Memory B cell (primary cell): ENCODE measurements around the gene DGUOK.

Experiments
- ATAC-seq: fragments of 150-1000 bp; cut with Tn5 transposase; 2 replicates; pipeline ENCODE4 v1.10.0; 2021; ENCODE audit warnings: low read depth, mild to moderate bottlenecking, moderate library complexity
- DNase-seq, 2 donors: peaks; one replicate each; pipeline ENCODE4 v3.0.0; 2022; ENCODE audit warnings: low spot score in 2 of 2
- H3K27ac Mint-ChIP-seq: one replicate; pipeline ENCODE4 v1.8.0; 2022; ENCODE audit warnings: mild to moderate bottlenecking, moderate library complexity, mixed read lengths
- H3K27me3 Mint-ChIP-seq: one replicate; pipeline ENCODE4 v1.8.0; 2022; ENCODE audit warnings: mixed read lengths
- H3K36me3 Mint-ChIP-seq: one replicate; pipeline ENCODE4 v1.8.0; 2022; ENCODE audit warnings: mild to moderate bottlenecking, mixed read lengths
- H3K4me1 Mint-ChIP-seq: one replicate; pipeline ENCODE4 v1.8.0; 2022; ENCODE audit warnings: mixed read lengths
- H3K4me3 Mint-ChIP-seq: one replicate; pipeline ENCODE4 v1.8.0; 2022; ENCODE audit warnings: mild to moderate bottlenecking, moderate library complexity, mixed read lengths
- H3K9me3 Mint-ChIP-seq: one replicate; pipeline ENCODE4 v1.8.0; 2022; ENCODE audit warnings: mixed read lengths

Gene DGUOK

GRCh38 chr2:73980566-73980965 is 53.9 kb downstream of the DGUOK start:
- Mint-ChIP-seq H3K27ac (no peak overlapping the region), H3K27me3 (peaks cover 6% of the 10 kb centered on the region), H3K36me3 (no peaks in the 10 kb centered on the region), H3K4me3 (peak overlapping the region; percentile 85), H3K4me1 (peaks cover 39% of the 10 kb centered on the region), H3K9me3 (no peaks in the 10 kb centered on the region)
- DNase-seq: no peak
- ATAC-seq: no peak

GRCh38 chr2:73981081-73982001 is 54.7 kb downstream of the DGUOK start:
- no peak overlapping the region for H3K27ac Mint-ChIP-seq
- peaks cover 6% of the 10 kb centered on the region for H3K27me3 Mint-ChIP-seq
- ATAC-seq: no peak
- DNase-seq: peak in 1 of 2 donors; percentile 32
- peaks cover 45% of the 10 kb centered on the region for H3K4me1 Mint-ChIP-seq
- H3K36me3 Mint-ChIP-seq: no peaks in the 10 kb centered on the region
- H3K9me3 Mint-ChIP-seq: no peaks in the 10 kb centered on the region
- peak overlapping the region; percentile 85 for H3K4me3 Mint-ChIP-seq

- DNase-seq: no peak
- Mint-ChIP-seq H3K4me3 (no peak overlapping the region), H3K36me3 (no peaks in the 10 kb centered on the region), H3K4me1 (peaks cover 51% of the 10 kb centered on the region), H3K9me3 (no peaks in the 10 kb centered on the region), H3K27me3 (peaks cover 6% of the 10 kb centered on the region), H3K27ac (no peak overlapping the region)
- no peak for ATAC-seq
These were observed 55.5 kb downstream of the DGUOK start for GRCh38 chr2:73982140-73982617.

GRCh38 chr2:73983322-73984202 is 56.9 kb downstream of the DGUOK start:
- Mint-ChIP-seq H3K4me3 (peak overlapping the region; percentile 81), H3K36me3 (peaks cover 2% of the 10 kb centered on the region), H3K27me3 (peaks cover 6% of the 10 kb centered on the region), H3K4me1 (peaks cover 65% of the 10 kb centered on the region), H3K9me3 (no peaks in the 10 kb centered on the region), H3K27ac (peak overlapping the region; percentile 86)
- peak in 1 of 2 donors; percentile 32 for DNase-seq
- ATAC-seq: no peak

- Mint-ChIP-seq H3K9me3 (no peaks in the 10 kb centered on the region), H3K4me3 (peak within 1 kb of the TSS; percentile 86), H3K4me1 (peaks cover 61% of the 10 kb centered on the region), H3K36me3 (peaks cover 5% of the 10 kb centered on the region), H3K27me3 (peaks cover 2% of the 10 kb centered on the region), H3K27ac (peak within 1 kb of the TSS; percentile 91)
- peak; percentile 66 for ATAC-seq
- DNase-seq: peak; percentile 54 to 70
These were observed 57.7 kb downstream of the DGUOK start, which contains the start of gene TET3 for GRCh38 chr2:73984203-73984921. TET3 (plus strand) TSS chr2:73984910; CDS start chr2:73986404, 1,494 bp downstream.

- Mint-ChIP-seq H3K4me1 (peaks cover 62% of the 10 kb centered on the region), H3K4me3 (peak overlapping the region; percentile 72), H3K27ac (peak overlapping the region; percentile 91), H3K27me3 (no peaks in the 10 kb centered on the region), H3K9me3 (no peaks in the 10 kb centered on the region), H3K36me3 (peaks cover 11% of the 10 kb centered on the region)
- DNase-seq (peak in 1 of 2 donors; percentile 74), ATAC-seq (peak; percentile 24)
These were observed 58.2 kb downstream of the DGUOK start for GRCh38 chr2:73984922-73985307.

GRCh38 chr2:73985308-73986084 is 58.8 kb downstream of the DGUOK start:
- ATAC-seq (peak; percentile 71), DNase-seq (peak; percentile 78 to 83)
- Mint-ChIP-seq H3K4me3 (peak overlapping the region; percentile 86), H3K4me1 (peaks cover 64% of the 10 kb centered on the region), H3K27ac (peak overlapping the region; percentile 91), H3K9me3 (no peaks in the 10 kb centered on the region), H3K36me3 (peaks cover 15% of the 10 kb centered on the region), H3K27me3 (no peaks in the 10 kb centered on the region)

GRCh38 chr2:73986085-73986681 is 59.5 kb downstream of the DGUOK start:
- peaks cover 18% of the 10 kb centered on the region for H3K36me3 Mint-ChIP-seq
- ATAC-seq: no peak

GRCh38 chr2:73987109-73987947 is 60.6 kb downstream of the DGUOK start:
- Mint-ChIP-seq H3K36me3 (peaks cover 21% of the 10 kb centered on the region), H3K4me1 (peaks cover 54% of the 10 kb centered on the region), H3K9me3 (peaks cover 5% of the 10 kb centered on the region), H3K4me3 (peak overlapping the region; percentile 86), H3K27ac (peak overlapping the region; percentile 91), H3K27me3 (no peaks in the 10 kb centered on the region)
- no peak for ATAC-seq
- no peak for DNase-seq

More at GRCh38 chr2:73986085-73986681, 59.5 kb downstream of the DGUOK start:
- peaks cover 2% of the 10 kb centered on the region for H3K9me3 Mint-ChIP-seq
- peak overlapping the region; percentile 86 for H3K4me3 Mint-ChIP-seq
- peak overlapping the region; percentile 91 for H3K27ac Mint-ChIP-seq
- peak in 1 of 2 donors; percentile 21 for DNase-seq
- peaks cover 60% of the 10 kb centered on the region for H3K4me1 Mint-ChIP-seq
- no peaks in the 10 kb centered on the region for H3K27me3 Mint-ChIP-seq

- Mint-ChIP-seq H3K9me3 (peaks cover 5% of the 10 kb centered on the region), H3K27me3 (no peaks in the 10 kb centered on the region), H3K4me3 (peak overlapping the region; percentile 86), H3K36me3 (peaks cover 21% of the 10 kb centered on the region), H3K27ac (peak overlapping the region; percentile 19), H3K4me1 (peaks cover 53% of the 10 kb centered on the region)
- DNase-seq (no peak), ATAC-seq (no peak)
These were observed 61.4 kb downstream of the DGUOK start for GRCh38 chr2:73987948-73988700.

- Mint-ChIP-seq H3K4me1 (peaks cover 62% of the 10 kb centered on the region), H3K36me3 (peaks cover 21% of the 10 kb centered on the region), H3K4me3 (no peak overlapping the region), H3K27ac (peak overlapping the region; percentile 21), H3K9me3 (peaks cover 5% of the 10 kb centered on the region), H3K27me3 (no peaks in the 10 kb centered on the region)
- DNase-seq: no peak
- ATAC-seq: no peak
These were observed 63.3 kb downstream of the DGUOK start for GRCh38 chr2:73989972-73990371.
